GM12892 (cell line): ENCODE data around the gene LRRC52.
A peak's percentile ranks its signal among the peaks of the same experiment; 100 is the strongest.

Experiments
- DNase-seq: peaks from one replicate; pipeline ENCODE4 v3.0.0; 2011; ENCODE audit not compliant: insufficient read length
- FAIRE-seq: peaks from 2 replicates; lab custom pipeline; 2011; peaks lifted over from hg19 to GRCh38; lab: Jason Lieb, UNC
- POLR2A ChIP-seq: IDR thresholded peaks from 2 replicates; pipeline ENCODE4 v1.6.1; 2011; ENCODE audit warnings: low read depth, low read length, control low read depth
- POLR2AphosphoS5 ChIP-seq: IDR thresholded peaks from 2 replicates; pipeline ENCODE4 v1.6.1; 2011; ENCODE audit warnings: low read depth, low read length, control low read depth
- TAF1 ChIP-seq: IDR thresholded peaks from 2 replicates; pipeline ENCODE4 v1.6.1; 2011; ENCODE audit warnings: low read depth, mild to moderate bottlenecking, control low read depth, low read length, borderline replicate concordance

The LRRC52 gene

GRCh38 chr1:165542015-165542631, 1.7 kb upstream of the LRRC52 start:
- no peak for DNase-seq

GRCh38 chr1:165542647-165543046, 1.2 kb upstream of the LRRC52 start:
- DNase-seq (no peak), FAIRE-seq (no peak)

More at GRCh38 chr1:165542015-165542631, 1.7 kb upstream of the LRRC52 start:
- FAIRE-seq: no peak
- no peak for TF ChIP-seq POLR2A
- TF ChIP-seq TAF1: no peak
- no peak for TF ChIP-seq POLR2AphosphoS5

GRCh38 chr1:165544996-165545395, 1.2 kb downstream of the LRRC52 start:
- DNase-seq (no peak), FAIRE-seq (no peak)
- no peak for TF ChIP-seq POLR2AphosphoS5
- no peak for TF ChIP-seq POLR2A
- no peak for TF ChIP-seq TAF1

More at GRCh38 chr1:165542647-165543046, 1.2 kb upstream of the LRRC52 start:
- TF ChIP-seq POLR2AphosphoS5: no peak
- TF ChIP-seq TAF1: no peak
- no peak for TF ChIP-seq POLR2A

GRCh38 chr1:165545974-165546373, 2.2 kb downstream of the LRRC52 start:
- no peak for DNase-seq
- TF ChIP-seq POLR2A: no peak
- TF ChIP-seq POLR2AphosphoS5: no peak
- no peak for TF ChIP-seq TAF1
- no peak for FAIRE-seq

- no peak for DNase-seq
- TF ChIP-seq POLR2AphosphoS5 (no peak), POLR2A (no peak), TAF1 (no peak)
- no peak for FAIRE-seq
Observed at GRCh38 chr1:165549973-165550372, 6.2 kb downstream of the LRRC52 start.

- TF ChIP-seq TAF1: no peak
- no peak for TF ChIP-seq POLR2AphosphoS5
- no peak for TF ChIP-seq POLR2A
- DNase-seq (no peak), FAIRE-seq (no peak)
Observed at GRCh38 chr1:165551469-165551868, 7.7 kb downstream of the LRRC52 start.

- TF ChIP-seq POLR2A (no peak), TAF1 (no peak), POLR2AphosphoS5 (no peak)
- FAIRE-seq (no peak), DNase-seq (no peak)
Observed at GRCh38 chr1:165560883-165561656, 17.3 kb downstream of the LRRC52 start.

- TF ChIP-seq POLR2AphosphoS5 (no peak), POLR2A (no peak), TAF1 (no peak)
- no peak for DNase-seq
- no peak for FAIRE-seq
Observed at GRCh38 chr1:165562571-165562970, 18.8 kb downstream of the LRRC52 start.

- FAIRE-seq (no peak), DNase-seq (no peak)
- TF ChIP-seq POLR2A (no peak), POLR2AphosphoS5 (no peak), TAF1 (no peak)
Observed at GRCh38 chr1:165563551-165563950, 19.8 kb downstream of the LRRC52 start.

- DNase-seq (no peak), FAIRE-seq (no peak)
- TF ChIP-seq POLR2AphosphoS5: no peak
- no peak for TF ChIP-seq POLR2A
- no peak for TF ChIP-seq TAF1
Observed at GRCh38 chr1:165564561-165564960, 20.8 kb downstream of the LRRC52 start.

- no peak for DNase-seq
- TF ChIP-seq POLR2AphosphoS5: no peak
- TF ChIP-seq POLR2A: no peak
- TF ChIP-seq TAF1: no peak
- FAIRE-seq: peak; percentile 24
Observed at GRCh38 chr1:165565751-165566490, 22.1 kb downstream of the LRRC52 start.
